ENCODE measurements around the gene PIGT. TPM values are rescaled to one million over a fixed set of nuclear protein-coding genes. Genes with fewer than 3 reads are reported as not detected.
A peak's percentile ranks its signal among the peaks of the same experiment; 100 is the strongest.

Gene PIGT
- total RNA-seq, 2 donors from 2014 or later, result 83.3 to 90.1 TPM

DNA sequence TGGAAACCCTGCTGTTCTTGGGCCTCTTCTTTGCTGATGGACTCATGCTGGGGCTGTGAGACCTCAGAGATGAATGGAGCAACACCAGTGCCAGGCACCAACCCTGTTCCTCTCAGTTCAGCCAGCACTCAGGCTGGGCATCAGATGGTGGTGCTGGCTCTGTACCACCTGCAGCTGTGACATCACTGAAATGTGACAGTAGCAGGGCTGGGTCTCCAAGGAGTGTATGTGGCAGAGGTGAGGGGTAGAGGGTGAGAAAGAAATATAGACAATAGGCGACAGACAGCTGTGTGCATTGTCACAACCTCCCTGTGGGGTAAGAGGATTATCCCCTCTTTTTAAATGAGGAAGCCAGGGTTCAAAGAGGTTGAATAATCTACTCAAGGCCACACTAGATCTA, 37.8 kb upstream of the PIGT start, which contains the start of gene TP53TG5:
TP53TG5 (minus strand) TSS at position 135 of the 400 bp plus-strand sequence; CDS start at position 46, 89 bp downstream.
- Mint-ChIP-seq H3K4me1 (peaks cover 36% of the 10 kb centered on the region), H3K27ac (peak within 1 kb of the TSS; percentile 87), H3K27me3 (ENCODE audit: insufficient read depth) (peaks cover 2% of the 10 kb centered on the region), H3K4me3 (no peak within 1 kb of the TSS), H3K36me3 (ENCODE audit: low read depth) (peaks cover 6% of the 10 kb centered on the region), H3K9me3 (no peaks in the 10 kb centered on the region)
- Histone ChIP-seq H3K4me3 (ENCODE audit: low read length) (no peak within 1 kb of the TSS), H3K27me3 (ENCODE audit: control insufficient read depth, insufficient read depth, low read length, poor library complexity, severe bottlenecking) (no peaks in the 10 kb centered on the region), H3K4me1 (ENCODE audit: control insufficient read depth, insufficient read depth, low read length) (peaks cover 35% of the 10 kb centered on the region), H3K9ac (ENCODE audit: extremely low read depth, low read length, poor library complexity, severe bottlenecking) (peak within 1 kb of the TSS; percentile 70), H3K36me3 (ENCODE audit: control insufficient read depth, insufficient read depth, low read length) (peaks cover 11% of the 10 kb centered on the region), H3K9me3 (ENCODE audit: control insufficient read depth, low read length) (no peaks in the 10 kb centered on the region), H3K27ac (ENCODE audit: low read depth, low read length) (peak within 1 kb of the TSS; percentile 74)
- DNase-seq, result peak; percentile 82
- TF ChIP-seq, protein P1, sequence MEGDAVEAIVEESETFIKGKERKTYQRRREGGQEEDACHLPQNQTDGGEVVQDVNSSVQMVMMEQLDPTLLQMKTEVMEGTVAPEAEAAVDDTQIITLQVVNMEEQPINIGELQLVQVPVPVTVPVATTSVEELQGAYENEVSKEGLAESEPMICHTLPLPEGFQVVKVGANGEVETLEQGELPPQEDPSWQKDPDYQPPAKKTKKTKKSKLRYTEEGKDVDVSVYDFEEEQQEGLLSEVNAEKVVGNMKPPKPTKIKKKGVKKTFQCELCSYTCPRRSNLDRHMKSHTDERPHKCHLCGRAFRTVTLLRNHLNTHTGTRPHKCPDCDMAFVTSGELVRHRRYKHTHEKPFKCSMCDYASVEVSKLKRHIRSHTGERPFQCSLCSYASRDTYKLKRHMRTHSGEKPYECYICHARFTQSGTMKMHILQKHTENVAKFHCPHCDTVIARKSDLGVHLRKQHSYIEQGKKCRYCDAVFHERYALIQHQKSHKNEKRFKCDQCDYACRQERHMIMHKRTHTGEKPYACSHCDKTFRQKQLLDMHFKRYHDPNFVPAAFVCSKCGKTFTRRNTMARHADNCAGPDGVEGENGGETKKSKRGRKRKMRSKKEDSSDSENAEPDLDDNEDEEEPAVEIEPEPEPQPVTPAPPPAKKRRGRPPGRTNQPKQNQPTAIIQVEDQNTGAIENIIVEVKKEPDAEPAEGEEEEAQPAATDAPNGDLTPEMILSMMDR (conservative IDR thresholded peaks at IDR 0.05), result no peak
- WGBS, 2 experiments (ENCODE audit: insufficient coverage in 1 of 2, insufficient read length in 1 of 2), result 61 to 82% methylated on average over 1 of the region's 1 CpG

DNA sequence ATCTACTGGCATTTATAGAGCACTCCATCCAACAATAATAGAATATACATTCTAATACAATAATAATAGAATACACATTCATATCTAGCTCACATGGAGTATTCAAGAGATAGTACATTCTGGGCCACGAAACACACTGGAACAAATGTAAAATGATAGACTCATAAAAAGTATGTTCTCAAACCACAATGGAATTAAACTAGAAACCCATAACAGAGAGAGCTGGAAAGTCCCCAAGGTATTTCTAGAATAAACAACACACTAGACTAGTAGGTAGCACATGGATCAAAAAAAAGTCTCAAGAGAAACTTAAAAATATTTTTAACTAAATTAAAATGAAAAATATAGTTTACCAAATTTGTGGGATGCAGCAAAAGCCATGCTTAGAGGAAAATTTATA, 28.7 kb upstream of the PIGT start:
- TF ChIP-seq, protein P1 (conservative IDR thresholded peaks at IDR 0.05), result no peak

DNA sequence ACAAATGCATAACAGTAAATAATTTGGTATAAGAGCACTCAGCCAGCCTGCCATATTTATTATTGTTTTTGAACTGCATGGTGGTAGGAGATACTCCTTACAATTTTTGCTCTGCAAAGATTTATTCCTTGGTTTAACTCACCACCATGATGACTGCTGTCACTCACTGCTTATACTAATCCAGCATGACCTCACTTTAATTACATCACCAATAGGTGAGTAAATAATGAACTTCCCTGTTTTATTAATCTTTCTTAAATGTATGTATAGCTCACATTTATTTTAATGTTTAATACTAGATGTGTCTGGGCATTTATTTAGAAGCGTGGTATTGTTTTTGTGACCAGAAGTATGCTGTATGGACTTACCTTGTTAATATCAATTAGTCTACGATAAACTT, 25.0 kb upstream of the PIGT start:
- H3K27ac ChIP-seq (ENCODE audit: low read depth, low read length), result no peak overlapping the region
- Mint-ChIP-seq H3K4me1 (no peaks in the 10 kb centered on the region), H3K36me3 (ENCODE audit: low read depth) (no peaks in the 10 kb centered on the region), H3K9me3 (no peaks in the 10 kb centered on the region), H3K27me3 (ENCODE audit: insufficient read depth) (peaks cover 27% of the 10 kb centered on the region), H3K27ac (no peak overlapping the region), H3K4me3 (no peak overlapping the region)
- no peaks in the 10 kb centered on the region for H3K9me3 ChIP-seq (ENCODE audit: control insufficient read depth, low read length)
- no peaks in the 10 kb centered on the region for H3K4me1 ChIP-seq (ENCODE audit: control insufficient read depth, insufficient read depth, low read length)
- no peaks in the 10 kb centered on the region for H3K27me3 ChIP-seq (ENCODE audit: control insufficient read depth, insufficient read depth, low read length, poor library complexity, severe bottlenecking)
- WGBS, 2 experiments (ENCODE audit: insufficient coverage in 1 of 2, insufficient read length in 1 of 2), result 100% methylated on average over 1 to 2 of the region's 2 CpGs
- peaks cover 6% of the 10 kb centered on the region for H3K36me3 ChIP-seq (ENCODE audit: control insufficient read depth, insufficient read depth, low read length)
- DNase-seq, result no peak
- TF ChIP-seq, protein P1 (conservative IDR thresholded peaks at IDR 0.05), result no peak
- no peak overlapping the region for H3K9ac ChIP-seq (ENCODE audit: extremely low read depth, low read length, poor library complexity, severe bottlenecking)
- H3K4me3 ChIP-seq (ENCODE audit: low read length), result no peak overlapping the region

More for the DNA sequence above, 28.7 kb upstream of the PIGT start:
- DNase-seq, result no peak
- no peaks in the 10 kb centered on the region for H3K9me3 ChIP-seq (ENCODE audit: control insufficient read depth, low read length)
- no peak overlapping the region for H3K4me3 Mint-ChIP-seq
- peaks cover 6% of the 10 kb centered on the region for H3K36me3 ChIP-seq (ENCODE audit: control insufficient read depth, insufficient read depth, low read length)
- no peak overlapping the region for H3K4me3 ChIP-seq (ENCODE audit: low read length)
- H3K4me1 Mint-ChIP-seq, result no peaks in the 10 kb centered on the region
- H3K27ac Mint-ChIP-seq, result no peak overlapping the region
- no peaks in the 10 kb centered on the region for H3K36me3 Mint-ChIP-seq (ENCODE audit: low read depth)
- H3K27me3 ChIP-seq (ENCODE audit: control insufficient read depth, insufficient read depth, low read length, poor library complexity, severe bottlenecking), result no peaks in the 10 kb centered on the region
- H3K27ac ChIP-seq (ENCODE audit: low read depth, low read length), result no peak overlapping the region
- H3K9ac ChIP-seq (ENCODE audit: extremely low read depth, low read length, poor library complexity, severe bottlenecking), result no peak overlapping the region
- H3K9me3 Mint-ChIP-seq, result no peaks in the 10 kb centered on the region
- no peaks in the 10 kb centered on the region for H3K4me1 ChIP-seq (ENCODE audit: control insufficient read depth, insufficient read depth, low read length)
- peaks cover 33% of the 10 kb centered on the region for H3K27me3 Mint-ChIP-seq (ENCODE audit: insufficient read depth)
- WGBS, 2 experiments (ENCODE audit: insufficient coverage in 1 of 2, insufficient read length in 1 of 2), result 100% methylated on average over 1 of the region's 1 CpG; no CpG with 5 or more reads in 1 of the 2 experiments

All from endodermal cell (in vitro differentiated cells).